ENCODE measurements around the gene CST1.

DNA sequence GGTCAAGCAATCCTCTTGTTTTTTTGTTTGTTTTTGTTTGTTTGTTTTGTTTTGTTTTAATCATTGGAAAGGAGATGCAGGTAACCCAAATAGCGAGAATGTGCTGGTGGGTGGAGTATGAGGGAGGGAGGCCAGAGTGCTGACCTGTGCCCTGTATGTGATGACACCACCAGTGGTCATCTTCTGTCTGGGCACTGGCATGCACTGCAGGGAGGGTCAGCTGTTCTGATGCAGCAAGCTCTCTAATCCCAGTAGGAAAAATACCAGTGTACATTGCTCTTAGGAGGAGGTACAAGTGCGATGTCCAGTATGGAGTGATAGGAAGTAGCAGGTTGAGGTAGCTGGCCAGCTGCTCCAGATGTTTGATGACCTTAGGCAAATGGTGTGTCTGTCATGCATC, 2.9 kb upstream of the CST1 start:
- TF ChIP-seq POLR2A (IDR thresholded peaks at IDR 0.05) (no peak), EP300 (IDR thresholded peaks at IDR 0.05) (no peak), POLR2AphosphoS5 (IDR thresholded peaks at IDR 0.05) (no peak)
- TF ChIP-seq, protein P1, sequence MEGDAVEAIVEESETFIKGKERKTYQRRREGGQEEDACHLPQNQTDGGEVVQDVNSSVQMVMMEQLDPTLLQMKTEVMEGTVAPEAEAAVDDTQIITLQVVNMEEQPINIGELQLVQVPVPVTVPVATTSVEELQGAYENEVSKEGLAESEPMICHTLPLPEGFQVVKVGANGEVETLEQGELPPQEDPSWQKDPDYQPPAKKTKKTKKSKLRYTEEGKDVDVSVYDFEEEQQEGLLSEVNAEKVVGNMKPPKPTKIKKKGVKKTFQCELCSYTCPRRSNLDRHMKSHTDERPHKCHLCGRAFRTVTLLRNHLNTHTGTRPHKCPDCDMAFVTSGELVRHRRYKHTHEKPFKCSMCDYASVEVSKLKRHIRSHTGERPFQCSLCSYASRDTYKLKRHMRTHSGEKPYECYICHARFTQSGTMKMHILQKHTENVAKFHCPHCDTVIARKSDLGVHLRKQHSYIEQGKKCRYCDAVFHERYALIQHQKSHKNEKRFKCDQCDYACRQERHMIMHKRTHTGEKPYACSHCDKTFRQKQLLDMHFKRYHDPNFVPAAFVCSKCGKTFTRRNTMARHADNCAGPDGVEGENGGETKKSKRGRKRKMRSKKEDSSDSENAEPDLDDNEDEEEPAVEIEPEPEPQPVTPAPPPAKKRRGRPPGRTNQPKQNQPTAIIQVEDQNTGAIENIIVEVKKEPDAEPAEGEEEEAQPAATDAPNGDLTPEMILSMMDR (IDR thresholded peaks at IDR 0.05): no peak

All from upper lobe of left lung (tissue), 4 donors.